HepG2 (cell line): ENCODE results near the gene ANKLE1. TPM values are rescaled to one million over a fixed set of nuclear protein-coding genes. Genes with fewer than 3 reads are reported as not detected.

Experiments used
- BRCA1 ChIP-seq: sonication (generic); formaldehyde crosslinking; IDR thresholded peaks from 2 replicates; pipeline ENCODE4 v1.4.0; 2020; ENCODE audit warnings: missing genetic modification reagents
- GABPB1 ChIP-seq: IDR thresholded peaks from 2 replicates; pipeline ENCODE4 v1.6.1; 2016; ENCODE audit warnings: mild to moderate bottlenecking, missing genetic modification reagents, moderate library complexity, missing compliant biosample characterization
- HDAC1 ChIP-seq: sonication (generic); formaldehyde crosslinking; IDR thresholded peaks from 2 replicates; pipeline ENCODE4 v1.5.1; 2020; ENCODE audit warnings: mild to moderate bottlenecking, missing genetic modification reagents
- IKZF5 ChIP-seq: IDR thresholded peaks from 2 replicates; pipeline ENCODE4 v1.6.1; 2018; ENCODE audit warnings: missing genetic modification reagents, mild to moderate bottlenecking, missing compliant biosample characterization
- LCORL ChIP-seq, 2 experiments: fragments of 450-650 bp in 1 of 2; sonication (generic) in 1 of 2; formaldehyde crosslinking in 1 of 2; IDR thresholded peaks; 2 replicates each; pipeline versions ENCODE4 v1.5.0 to v1.6.1; 2017 to 2020; ENCODE audit warnings: antibody characterized with exemption in 1 of 2, missing genetic modification reagents in 1 of 2
- SOX13 ChIP-seq, 3 experiments: fragments of 450-650 bp in 1 of 3; sonication (generic) in 1 of 3; formaldehyde crosslinking in 1 of 3; IDR thresholded peaks in 2 of 3; conservative IDR thresholded peaks in 1 of 3; 2 replicates each; pipeline versions ENCODE4 v1.5.0 to v1.6.1; 2016 to 2020; ENCODE audit warnings: antibody characterized with exemption in 1 of 3, mild to moderate bottlenecking in 1 of 3, missing compliant biosample characterization in 1 of 3, missing genetic modification reagents in 1 of 3, moderate library complexity in 1 of 3
- THAP8 ChIP-seq: sonication (generic); formaldehyde crosslinking; IDR thresholded peaks from 2 replicates; pipeline ENCODE4 v1.5.1; 2020; ENCODE audit warnings: missing genetic modification reagents, mild to moderate bottlenecking, borderline replicate concordance
- ZBTB1 ChIP-seq: sonication (generic); formaldehyde crosslinking; IDR thresholded peaks from 2 replicates; pipeline ENCODE4 v1.4.0; 2020; ENCODE audit warnings: missing genetic modification reagents, borderline replicate concordance
- ZKSCAN5 ChIP-seq: sonication (generic); formaldehyde crosslinking; IDR thresholded peaks from 2 replicates; pipeline ENCODE4 v1.5.1; 2020; ENCODE audit warnings: mild to moderate bottlenecking, missing genetic modification reagents
- ZNF331 ChIP-seq: sonication (generic); formaldehyde crosslinking; IDR thresholded peaks from 2 replicates; pipeline ENCODE4 v1.4.0; 2020; ENCODE audit warnings: missing genetic modification reagents
- ZNF564 ChIP-seq: sonication (generic); formaldehyde crosslinking; IDR thresholded peaks from 2 replicates; pipeline ENCODE4 v1.8.1; 2023; ENCODE audit warnings: mild to moderate bottlenecking, missing genetic modification reagents
- polyA plus RNA-seq, 8 experiments: library from polyadenylated mRNA; depleted of rRNA in 3 of 8; stranded (reverse) in 7 of 8; unstranded in 1 of 8; fragments of >200 nt; fragmentation: Illumina TruSeq in 4 of 8; extraction: Trizol in 4 of 8; gene quantifications; 2 replicates each; pipeline versions ENCODE4 v1.2.1 to v1.2.3, GENCODE V29; 2011 to 2016; ENCODE audit warnings: low read depth in 4 of 8, missing spikeins in 1 of 8, mixed read lengths in 1 of 8; ENCODE audit not compliant: insufficient read depth in 1 of 8
- total RNA-seq, 5 experiments: library from RNA; depleted of rRNA; stranded (reverse); fragments of >200 nt; fragmentation: Illumina TruSeq; extraction: Trizol; gene quantifications; 2 replicates each; pipeline ENCODE4 v1.2.3, GENCODE V29; 2016; ENCODE audit warnings: low read depth in 1 of 5
- TF ChIP-seq, protein P1 (sequence below): sonication (generic); formaldehyde crosslinking; IDR thresholded peaks from 2 replicates; pipeline ENCODE4 v1.4.0; 2020; ENCODE audit warnings: mild to moderate bottlenecking, missing genetic modification reagents
- TF ChIP-seq, protein P2 (sequence below): sonication (generic); formaldehyde crosslinking; IDR thresholded peaks from 2 replicates; pipeline ENCODE4 v1.5.1; 2020; ENCODE audit warnings: mild to moderate bottlenecking, moderate library complexity, missing genetic modification reagents
- TF ChIP-seq, protein P3 (sequence below): sonication (generic); formaldehyde crosslinking; IDR thresholded peaks from 2 replicates; pipeline ENCODE4 v1.8.1; 2023; ENCODE audit warnings: mild to moderate bottlenecking, missing genetic modification reagents
- TF ChIP-seq, protein P4 (sequence below): sonication (generic); formaldehyde crosslinking; IDR thresholded peaks from 2 replicates; pipeline ENCODE4 v1.9.0; 2022; ENCODE audit warnings: missing genetic modification reagents, mild to moderate bottlenecking, borderline replicate concordance

The ANKLE1 gene
- total and polyA plus RNA-seq, 2 of the 13 experiments (the other 11 are each of a cell fraction or from before 2014, with no cell fraction given), result 0.69 to 1.5 TPM

DNA sequence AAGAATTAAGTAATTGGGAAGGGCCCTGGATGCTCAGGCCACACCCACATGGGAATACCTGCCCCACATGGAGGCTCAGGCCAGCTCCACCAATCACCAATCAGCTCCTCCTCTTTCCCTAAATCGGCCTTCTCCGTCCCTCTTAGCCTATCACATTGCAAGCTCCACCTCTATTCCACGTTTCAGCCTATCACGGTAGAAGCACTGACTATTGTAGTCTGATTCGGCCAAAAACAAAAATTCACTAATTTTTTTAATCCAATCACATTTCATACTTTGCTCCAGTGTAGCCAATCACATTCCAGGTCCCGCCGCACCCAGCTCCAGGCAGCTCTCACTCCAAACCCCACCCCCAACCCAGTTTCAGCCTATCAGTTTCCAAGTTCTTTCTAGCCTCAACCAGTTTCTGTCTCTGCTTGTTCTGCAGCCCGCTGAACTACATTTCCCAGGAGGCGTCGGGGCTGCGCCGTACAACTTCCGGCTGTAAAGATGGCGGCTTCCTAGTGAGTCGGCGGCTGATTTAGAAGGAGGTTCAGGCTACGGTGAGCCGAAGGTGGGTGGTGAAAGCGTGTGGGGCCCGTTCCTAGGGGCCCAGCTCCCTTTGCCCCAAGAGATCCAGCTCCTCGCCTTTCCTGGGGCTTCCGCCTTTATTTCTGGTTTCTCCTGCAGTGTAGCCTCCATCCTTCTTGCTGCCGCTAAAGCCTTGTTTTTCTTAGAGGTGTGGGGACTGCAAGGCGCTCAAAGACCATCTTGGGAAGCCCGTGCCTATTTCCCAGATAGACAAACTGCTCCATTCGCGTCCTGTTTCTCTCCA lies 14.5 kb upstream of the ANKLE1 start, which contains the start of gene BABAM1 (continued):
- TF ChIP-seq ZBTB1 (CRISPR knock-in tag) (no peak), LCORL (IDR thresholded peaks at IDR 0.05) (peak; percentile 95), LCORL (CRISPR knock-in tag; IDR thresholded peaks at IDR 0.05) (no peak), HDAC1 (peak; percentile 89), GABPB1 (CRISPR knock-in tag) (peak; percentile 97), IKZF5 (CRISPR knock-in tag) (0 out of 2 replicates have a peak, but pooled peaks have one; percentile 46), BRCA1 (no peak), ZKSCAN5 (CRISPR knock-in tag) (no peak), THAP8 (CRISPR knock-in tag) (no peak), ZNF564 (CRISPR knock-in tag) (no peak), SOX13 (IDR thresholded peaks at IDR 0.05) (no peak), SOX13 (CRISPR knock-in tag; conservative IDR thresholded peaks at IDR 0.05 in 1 of 2, IDR thresholded peaks at IDR 0.05 in 1 of 2) (peak in 1 of 2 experiments; percentile 45; a peak in 1 of 4 replicates), ZNF331 (no peak; the same call in 1 of the 2 replicates)
- TF ChIP-seq, protein P1, sequence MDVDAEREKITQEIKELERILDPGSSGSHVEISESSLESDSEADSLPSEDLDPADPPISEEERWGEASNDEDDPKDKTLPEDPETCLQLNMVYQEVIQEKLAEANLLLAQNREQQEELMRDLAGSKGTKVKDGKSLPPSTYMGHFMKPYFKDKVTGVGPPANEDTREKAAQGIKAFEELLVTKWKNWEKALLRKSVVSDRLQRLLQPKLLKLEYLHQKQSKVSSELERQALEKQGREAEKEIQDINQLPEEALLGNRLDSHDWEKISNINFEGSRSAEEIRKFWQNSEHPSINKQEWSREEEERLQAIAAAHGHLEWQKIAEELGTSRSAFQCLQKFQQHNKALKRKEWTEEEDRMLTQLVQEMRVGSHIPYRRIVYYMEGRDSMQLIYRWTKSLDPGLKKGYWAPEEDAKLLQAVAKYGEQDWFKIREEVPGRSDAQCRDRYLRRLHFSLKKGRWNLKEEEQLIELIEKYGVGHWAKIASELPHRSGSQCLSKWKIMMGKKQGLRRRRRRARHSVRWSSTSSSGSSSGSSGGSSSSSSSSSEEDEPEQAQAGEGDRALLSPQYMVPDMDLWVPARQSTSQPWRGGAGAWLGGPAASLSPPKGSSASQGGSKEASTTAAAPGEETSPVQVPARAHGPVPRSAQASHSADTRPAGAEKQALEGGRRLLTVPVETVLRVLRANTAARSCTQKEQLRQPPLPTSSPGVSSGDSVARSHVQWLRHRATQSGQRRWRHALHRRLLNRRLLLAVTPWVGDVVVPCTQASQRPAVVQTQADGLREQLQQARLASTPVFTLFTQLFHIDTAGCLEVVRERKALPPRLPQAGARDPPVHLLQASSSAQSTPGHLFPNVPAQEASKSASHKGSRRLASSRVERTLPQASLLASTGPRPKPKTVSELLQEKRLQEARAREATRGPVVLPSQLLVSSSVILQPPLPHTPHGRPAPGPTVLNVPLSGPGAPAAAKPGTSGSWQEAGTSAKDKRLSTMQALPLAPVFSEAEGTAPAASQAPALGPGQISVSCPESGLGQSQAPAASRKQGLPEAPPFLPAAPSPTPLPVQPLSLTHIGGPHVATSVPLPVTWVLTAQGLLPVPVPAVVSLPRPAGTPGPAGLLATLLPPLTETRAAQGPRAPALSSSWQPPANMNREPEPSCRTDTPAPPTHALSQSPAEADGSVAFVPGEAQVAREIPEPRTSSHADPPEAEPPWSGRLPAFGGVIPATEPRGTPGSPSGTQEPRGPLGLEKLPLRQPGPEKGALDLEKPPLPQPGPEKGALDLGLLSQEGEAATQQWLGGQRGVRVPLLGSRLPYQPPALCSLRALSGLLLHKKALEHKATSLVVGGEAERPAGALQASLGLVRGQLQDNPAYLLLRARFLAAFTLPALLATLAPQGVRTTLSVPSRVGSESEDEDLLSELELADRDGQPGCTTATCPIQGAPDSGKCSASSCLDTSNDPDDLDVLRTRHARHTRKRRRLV (CRISPR knock-in tag), result no peak
- TF ChIP-seq, protein P2, sequence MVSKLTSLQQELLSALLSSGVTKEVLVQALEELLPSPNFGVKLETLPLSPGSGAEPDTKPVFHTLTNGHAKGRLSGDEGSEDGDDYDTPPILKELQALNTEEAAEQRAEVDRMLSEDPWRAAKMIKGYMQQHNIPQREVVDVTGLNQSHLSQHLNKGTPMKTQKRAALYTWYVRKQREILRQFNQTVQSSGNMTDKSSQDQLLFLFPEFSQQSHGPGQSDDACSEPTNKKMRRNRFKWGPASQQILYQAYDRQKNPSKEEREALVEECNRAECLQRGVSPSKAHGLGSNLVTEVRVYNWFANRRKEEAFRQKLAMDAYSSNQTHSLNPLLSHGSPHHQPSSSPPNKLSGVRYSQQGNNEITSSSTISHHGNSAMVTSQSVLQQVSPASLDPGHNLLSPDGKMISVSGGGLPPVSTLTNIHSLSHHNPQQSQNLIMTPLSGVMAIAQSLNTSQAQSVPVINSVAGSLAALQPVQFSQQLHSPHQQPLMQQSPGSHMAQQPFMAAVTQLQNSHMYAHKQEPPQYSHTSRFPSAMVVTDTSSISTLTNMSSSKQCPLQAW (CRISPR knock-in tag), result peak; percentile 37; the same call in 1 of the 2 replicates
- TF ChIP-seq, protein P3, sequence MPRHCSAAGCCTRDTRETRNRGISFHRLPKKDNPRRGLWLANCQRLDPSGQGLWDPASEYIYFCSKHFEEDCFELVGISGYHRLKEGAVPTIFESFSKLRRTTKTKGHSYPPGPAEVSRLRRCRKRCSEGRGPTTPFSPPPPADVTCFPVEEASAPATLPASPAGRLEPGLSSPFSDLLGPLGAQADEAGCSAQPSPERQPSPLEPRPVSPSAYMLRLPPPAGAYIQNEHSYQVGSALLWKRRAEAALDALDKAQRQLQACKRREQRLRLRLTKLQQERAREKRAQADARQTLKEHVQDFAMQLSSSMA (CRISPR knock-in tag), result 0 out of 2 replicates have a peak, but pooled peaks have one; percentile 54
- TF ChIP-seq, protein P4, sequence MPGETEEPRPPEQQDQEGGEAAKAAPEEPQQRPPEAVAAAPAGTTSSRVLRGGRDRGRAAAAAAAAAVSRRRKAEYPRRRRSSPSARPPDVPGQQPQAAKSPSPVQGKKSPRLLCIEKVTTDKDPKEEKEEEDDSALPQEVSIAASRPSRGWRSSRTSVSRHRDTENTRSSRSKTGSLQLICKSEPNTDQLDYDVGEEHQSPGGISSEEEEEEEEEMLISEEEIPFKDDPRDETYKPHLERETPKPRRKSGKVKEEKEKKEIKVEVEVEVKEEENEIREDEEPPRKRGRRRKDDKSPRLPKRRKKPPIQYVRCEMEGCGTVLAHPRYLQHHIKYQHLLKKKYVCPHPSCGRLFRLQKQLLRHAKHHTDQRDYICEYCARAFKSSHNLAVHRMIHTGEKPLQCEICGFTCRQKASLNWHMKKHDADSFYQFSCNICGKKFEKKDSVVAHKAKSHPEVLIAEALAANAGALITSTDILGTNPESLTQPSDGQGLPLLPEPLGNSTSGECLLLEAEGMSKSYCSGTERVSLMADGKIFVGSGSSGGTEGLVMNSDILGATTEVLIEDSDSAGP (CRISPR knock-in tag), result peak; percentile 60; the same call in 1 of the 2 replicates
